Small intestine (tissue), 7 donors: ENCODE results near the gene SVEP1. TPM values are rescaled to one million over a fixed set of nuclear protein-coding genes. Genes with fewer than 3 reads are reported as not detected.
A peak's percentile ranks its signal among the peaks of the same experiment; 100 is the strongest.
"Not testable (repeated sequence)": the region's sequence is repeated elsewhere in the genome, so short reads cannot be mapped to it uniquely, and the experiment has no call there.

Experiments used
- DNase-seq, 2 donors: peaks; one replicate each; pipeline versions ENCODE4 v3.0.0 to v3.0.0-alpha.2; 2013
- FAIRE-seq: peaks from 2 replicates; lab custom pipeline; 2012; peaks lifted over from hg19 to GRCh38; lab: Jason Lieb, UNC
- H3K27ac ChIP-seq, 3 donors: one replicate each; pipeline ENCODE4 v1.5.1; 2013; ENCODE audit warnings: low read length in 2 of 3, mild to moderate bottlenecking in 2 of 3, control low read depth in 1 of 3, inconsistent platforms in 1 of 3, low read depth in 1 of 3, moderate library complexity in 1 of 3
- H3K27me3 ChIP-seq, 3 donors: one replicate each; pipeline ENCODE4 v1.6.1; 2013; ENCODE audit warnings: low read length in 3 of 3, inconsistent platforms in 1 of 3; ENCODE audit not compliant: control insufficient read depth in 3 of 3, insufficient read depth in 3 of 3
- H3K36me3 ChIP-seq, 3 donors: one replicate each; pipeline ENCODE4 v1.6.1; 2013; ENCODE audit warnings: low read length in 3 of 3, inconsistent platforms in 1 of 3, low read depth in 1 of 3, mild to moderate bottlenecking in 1 of 3, moderate library complexity in 1 of 3; ENCODE audit not compliant: control insufficient read depth in 3 of 3, insufficient read depth in 2 of 3
- H3K4me1 ChIP-seq, 3 donors: one replicate each; pipeline ENCODE4 v1.6.1; 2013; ENCODE audit warnings: low read length in 2 of 3, inconsistent platforms in 1 of 3, low read depth in 1 of 3, mild to moderate bottlenecking in 1 of 3, moderate library complexity in 1 of 3; ENCODE audit not compliant: control insufficient read depth in 3 of 3, insufficient read depth in 2 of 3
- H3K4me3 ChIP-seq, 3 donors: one replicate each; pipeline ENCODE4 v1.5.1; 2013; ENCODE audit warnings: low read length in 3 of 3, control low read depth in 1 of 3, inconsistent platforms in 1 of 3, low read depth in 1 of 3, mild to moderate bottlenecking in 1 of 3, moderate library complexity in 1 of 3
- H3K9me3 ChIP-seq, 2 donors: one replicate each; pipeline ENCODE4 v1.6.1; 2013; ENCODE audit warnings: low read depth in 1 of 2, low read length in 1 of 2; ENCODE audit not compliant: control insufficient read depth in 2 of 2, insufficient read depth in 1 of 2
- WGBS, 3 donors: extraction: QIAGEN DNeasy Blood & Tissue Kit; methylation state at CpG; one replicate each; pipeline ENCODE4 v1.1.7; 2013; 5-methylcytosine and 5-hydroxymethylcytosine counted together
- polyA plus RNA-seq, 4 donors: library from polyadenylated mRNA; stranded (reverse) in 3 of 4; unstranded in 1 of 4; fragments of 200-250 nt in 3 of 4; fragments of 120-200 nt in 1 of 4; gene quantifications; one replicate each; pipeline versions ENCODE4 v1.2.1 to v1.2.3, GENCODE V29; 2013
- donor health status: healthy with polysubstance abuse.
- donor health status: control.
- donor health status: control.
- donor health status: Bipolar disorder and iron deficiency.
- donor health status: healthy.

Gene SVEP1
- polyA plus RNA-seq, 4 donors, result under 0.01 to 5.8 (median 2.3) TPM

GRCh38 chr9:110391826-110392485 is 187.6 kb downstream of the SVEP1 start:
- H3K9me3 ChIP-seq, result no peaks in the 10 kb centered on the region
- WGBS, 3 donors, result 43 to 86% (median 68%) methylated on average over 2 of the region's 2 CpGs
- FAIRE-seq (no peak), DNase-seq (peak in 1 of 2 donors; percentile 9)
- H3K27me3 ChIP-seq, result no peaks in the 10 kb centered on the region
- H3K4me1 ChIP-seq, result no peaks in the 10 kb centered on the region
- H3K27ac ChIP-seq, result no peak overlapping the region
- H3K4me3 ChIP-seq, result no peak overlapping the region
- no peaks in the 10 kb centered on the region for H3K36me3 ChIP-seq

- FAIRE-seq (no peak), DNase-seq (peak; percentile 52 to 54)
- Histone ChIP-seq H3K4me3 (no peak overlapping the region), H3K36me3 (no peaks in the 10 kb centered on the region), H3K27me3 (no peaks in the 10 kb centered on the region), H3K27ac (no peak overlapping the region), H3K9me3 (no peaks in the 10 kb centered on the region), H3K4me1 (no peaks in the 10 kb centered on the region)
- WGBS, 3 donors, result 14 to 55% (median 30%) methylated on average over 3 of the region's 3 CpGs
Observed at GRCh38 chr9:110389148-110389750, 190.3 kb downstream of the SVEP1 start.

- H3K27me3 ChIP-seq, result no peaks in the 10 kb centered on the region
- no peak overlapping the region for H3K4me3 ChIP-seq
- no peaks in the 10 kb centered on the region for H3K36me3 ChIP-seq
- no peak for FAIRE-seq
- H3K9me3 ChIP-seq, result peaks cover 0 to 3% of the 10 kb centered on the region in 2 donors
- no peaks in the 10 kb centered on the region for H3K4me1 ChIP-seq
- no peak overlapping the region for H3K27ac ChIP-seq
- DNase-seq, result no peak
- WGBS, 3 donors, result 87 to 92% (median 89%) methylated on average over 6 of the region's 6 CpGs
Observed at GRCh38 chr9:110383491-110383890, 196.1 kb downstream of the SVEP1 start.

- no peak for FAIRE-seq
- no peaks in the 10 kb centered on the region for H3K27me3 ChIP-seq
- H3K4me1 ChIP-seq, result no peaks in the 10 kb centered on the region
- no peak overlapping the region for H3K27ac ChIP-seq
- 82 to 93% (median 89%) methylated on average over 4 of the region's 4 CpGs for WGBS, 3 donors
- H3K4me3 ChIP-seq, result no peak overlapping the region
- H3K9me3 ChIP-seq, result peaks cover 0 to 3% of the 10 kb centered on the region in 2 donors
- DNase-seq, result no peak
- no peaks in the 10 kb centered on the region for H3K36me3 ChIP-seq
Observed at GRCh38 chr9:110382731-110383130, 196.8 kb downstream of the SVEP1 start.

- Histone ChIP-seq H3K4me1 (no peaks in the 10 kb centered on the region), H3K36me3 (no peaks in the 10 kb centered on the region), H3K4me3 (no peak overlapping the region), H3K27ac (no peak overlapping the region), H3K9me3 (no peaks in the 10 kb centered on the region), H3K27me3 (no peaks in the 10 kb centered on the region)
- 76 to 77% (median 76%) methylated on average over 6 of the region's 6 CpGs for WGBS, 3 donors
- FAIRE-seq, result no peak
- no peak for DNase-seq
Observed at GRCh38 chr9:110371411-110372007, 208.0 kb downstream of the SVEP1 start.

- Histone ChIP-seq H3K9me3 (no peaks in the 10 kb centered on the region), H3K4me3 (no peak overlapping the region), H3K36me3 (no peaks in the 10 kb centered on the region), H3K27ac (no peak overlapping the region), H3K4me1 (no peaks in the 10 kb centered on the region), H3K27me3 (no peaks in the 10 kb centered on the region)
- DNase-seq (no peak), FAIRE-seq (no peak)
- 26 to 45% (median 26%) methylated on average over 3 of the region's 3 CpGs for WGBS, 3 donors
Observed at GRCh38 chr9:110370315-110370714, 209.2 kb downstream of the SVEP1 start.

GRCh38 chr9:110364451-110364850 is 215.1 kb downstream of the SVEP1 start:
- WGBS, 3 donors, result 87 to 91% (median 90%) methylated on average over 2 of the region's 2 CpGs
- no peaks in the 10 kb centered on the region for H3K4me1 ChIP-seq
- H3K27me3 ChIP-seq, result no peaks in the 10 kb centered on the region
- no peaks in the 10 kb centered on the region for H3K9me3 ChIP-seq
- DNase-seq (no peak), FAIRE-seq (no peak)
- no peak overlapping the region for H3K27ac ChIP-seq
- no peak overlapping the region for H3K4me3 ChIP-seq
- H3K36me3 ChIP-seq, result no peaks in the 10 kb centered on the region

GRCh38 chr9:110358992-110359391 is 220.5 kb downstream of the SVEP1 start:
- not testable (repeated sequence) for H3K27ac ChIP-seq, DNase-seq, FAIRE-seq, H3K9me3 ChIP-seq, H3K27me3 ChIP-seq, H3K4me1 ChIP-seq, H3K36me3 ChIP-seq, H3K4me3 ChIP-seq
- no CpG with 5 or more reads among the region's 2 CpGs for WGBS, 3 donors
